ENCODE measurements around the gene GTF2A2.
A peak's percentile ranks its signal among the peaks of the same experiment; 100 is the strongest.

Gene GTF2A2

DNA sequence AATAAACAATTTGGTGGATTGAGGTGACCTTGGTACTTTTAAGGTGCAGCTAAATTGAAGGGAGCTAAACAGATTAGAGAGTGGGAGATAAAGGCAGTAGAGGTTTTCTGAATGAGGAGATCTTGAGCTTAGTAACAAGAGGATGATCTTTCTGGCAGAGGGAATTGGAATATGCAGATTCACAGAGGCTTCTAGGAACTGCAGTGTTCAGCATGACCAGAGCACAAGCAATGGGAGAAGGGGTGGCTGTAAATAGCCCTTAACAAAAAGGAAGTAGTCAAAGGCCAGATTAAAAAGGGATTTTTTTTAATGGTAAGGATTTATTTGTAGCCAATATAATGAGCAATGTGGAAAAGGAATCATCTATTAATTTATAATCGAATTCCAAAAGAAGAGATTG, 37.5 kb upstream of the GTF2A2 start:
- TF ChIP-seq, protein P1, sequence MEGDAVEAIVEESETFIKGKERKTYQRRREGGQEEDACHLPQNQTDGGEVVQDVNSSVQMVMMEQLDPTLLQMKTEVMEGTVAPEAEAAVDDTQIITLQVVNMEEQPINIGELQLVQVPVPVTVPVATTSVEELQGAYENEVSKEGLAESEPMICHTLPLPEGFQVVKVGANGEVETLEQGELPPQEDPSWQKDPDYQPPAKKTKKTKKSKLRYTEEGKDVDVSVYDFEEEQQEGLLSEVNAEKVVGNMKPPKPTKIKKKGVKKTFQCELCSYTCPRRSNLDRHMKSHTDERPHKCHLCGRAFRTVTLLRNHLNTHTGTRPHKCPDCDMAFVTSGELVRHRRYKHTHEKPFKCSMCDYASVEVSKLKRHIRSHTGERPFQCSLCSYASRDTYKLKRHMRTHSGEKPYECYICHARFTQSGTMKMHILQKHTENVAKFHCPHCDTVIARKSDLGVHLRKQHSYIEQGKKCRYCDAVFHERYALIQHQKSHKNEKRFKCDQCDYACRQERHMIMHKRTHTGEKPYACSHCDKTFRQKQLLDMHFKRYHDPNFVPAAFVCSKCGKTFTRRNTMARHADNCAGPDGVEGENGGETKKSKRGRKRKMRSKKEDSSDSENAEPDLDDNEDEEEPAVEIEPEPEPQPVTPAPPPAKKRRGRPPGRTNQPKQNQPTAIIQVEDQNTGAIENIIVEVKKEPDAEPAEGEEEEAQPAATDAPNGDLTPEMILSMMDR (IDR thresholded peaks at IDR 0.05; ENCODE audit: borderline replicate concordance, insufficient read depth, low read depth, low read length) = no peak
- no peak overlapping the region for H3K4me3 ChIP-seq (ENCODE audit: low read depth, low read length)

DNA sequence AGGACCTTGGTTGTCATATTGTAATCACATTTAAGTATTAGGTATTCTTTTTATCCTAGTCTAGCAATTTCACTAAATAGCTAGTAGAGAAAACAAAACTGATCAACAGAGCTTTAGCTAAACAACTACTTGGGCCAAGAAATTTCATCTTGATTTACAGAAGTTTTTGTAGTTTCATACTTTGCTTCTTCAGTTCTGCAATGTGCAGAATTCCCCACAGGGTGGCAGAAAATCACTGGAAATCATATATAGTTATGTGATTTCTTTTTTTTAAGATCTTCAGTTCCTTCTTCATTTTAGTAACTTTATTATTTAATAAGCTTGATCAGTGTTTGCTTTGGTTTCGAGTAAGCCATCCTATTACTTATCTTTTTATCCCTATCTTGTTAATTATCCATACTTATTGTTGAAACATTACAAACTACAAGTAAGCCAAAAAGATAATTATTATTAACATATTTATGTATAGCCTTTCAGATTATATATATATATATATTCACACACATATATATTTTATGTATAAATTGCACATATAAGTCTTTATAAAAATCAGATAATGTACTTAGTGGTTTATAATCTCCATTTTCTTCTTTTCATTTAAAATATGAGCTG, 34.0 kb upstream of the GTF2A2 start:
- TF ChIP-seq, protein P1 (IDR thresholded peaks at IDR 0.05; ENCODE audit: borderline replicate concordance, insufficient read depth, low read depth, low read length) = peak; percentile 19; the same call in 1 of the 2 replicates
- no peak overlapping the region for H3K4me3 ChIP-seq (ENCODE audit: low read depth, low read length)

DNA sequence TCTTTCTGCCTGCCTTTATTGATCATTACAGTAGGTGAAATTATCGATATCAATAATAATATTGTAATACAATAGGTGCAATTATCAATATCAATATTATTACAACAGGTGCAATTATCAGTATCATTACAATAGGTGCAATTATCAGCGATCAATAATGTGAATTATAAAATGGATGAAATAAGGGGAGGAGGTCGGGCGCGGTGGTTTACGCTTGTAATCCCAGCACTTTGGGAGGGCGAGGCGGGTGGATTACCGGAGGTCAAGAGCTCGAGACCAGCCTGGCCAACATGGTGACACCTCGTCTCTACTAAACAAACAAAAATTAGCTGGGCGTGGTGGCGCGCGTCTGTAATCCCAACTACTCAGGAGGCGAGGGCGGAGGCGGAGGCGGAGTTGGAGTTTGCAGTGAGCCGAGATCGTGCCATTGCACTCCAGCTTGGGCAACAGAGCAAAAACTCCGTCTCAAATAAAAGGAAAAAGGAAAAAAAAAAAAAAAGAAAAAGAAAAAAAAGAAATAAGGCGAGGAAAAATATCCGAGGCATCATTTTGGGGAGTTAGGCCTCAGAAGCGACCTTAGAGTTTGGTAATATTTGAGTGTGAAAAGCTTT, 32.4 kb upstream of the GTF2A2 start:
- TF ChIP-seq, protein P1 (IDR thresholded peaks at IDR 0.05; ENCODE audit: borderline replicate concordance, insufficient read depth, low read depth, low read length) = no peak
- H3K4me3 ChIP-seq (ENCODE audit: low read depth, low read length) = peak overlapping the region; percentile 86

DNA sequence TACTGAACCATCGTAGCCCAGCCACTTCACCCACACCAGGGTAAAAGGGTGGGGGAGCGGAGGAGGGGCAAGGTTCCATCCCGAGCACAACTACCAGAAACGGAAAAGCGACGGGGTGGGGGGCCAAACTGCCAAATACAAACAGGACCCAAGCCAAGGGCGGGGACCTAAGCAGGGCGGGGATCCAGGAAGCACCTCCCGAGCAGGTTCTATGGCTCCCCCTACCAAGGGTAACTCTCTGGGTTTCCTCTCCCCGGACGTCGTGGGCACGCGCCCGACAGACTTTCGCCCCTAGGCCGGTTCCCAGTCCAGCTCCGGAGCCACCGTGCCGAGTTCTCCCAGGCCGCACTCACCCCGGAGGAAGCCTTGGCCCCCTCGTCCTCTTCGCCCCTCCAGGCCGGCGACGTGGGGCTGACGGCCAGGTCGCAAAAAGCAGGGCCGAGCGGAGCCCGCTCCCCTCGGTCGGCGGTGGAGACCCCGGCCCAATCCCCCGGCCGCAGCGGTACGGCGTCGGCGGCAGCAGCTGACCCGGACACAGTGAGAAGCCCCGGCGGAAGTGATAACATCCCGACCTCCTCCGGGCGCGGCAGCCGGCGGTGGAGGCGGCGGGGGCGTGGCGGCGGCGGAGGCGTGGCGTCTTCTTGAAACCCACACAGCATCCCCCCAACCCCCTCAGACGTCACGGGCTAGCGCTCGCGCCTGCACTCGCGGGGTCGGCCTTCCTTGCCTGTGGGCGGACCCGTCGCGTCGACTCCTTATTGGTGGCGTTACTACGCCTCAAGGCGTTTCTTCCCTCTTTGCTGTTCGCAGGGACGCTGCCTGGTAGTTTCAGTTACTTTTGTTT, 31.7 kb upstream of the GTF2A2 start, which contains the start of gene BNIP2:
TSS of gene BNIP2 (minus strand) at position 539 of the 844 bp plus-strand sequence. CDS start 6,863 bp downstream, outside the sequence.
- peak within 1 kb of the TSS; percentile 86 for H3K4me3 ChIP-seq (ENCODE audit: low read depth, low read length)
- TF ChIP-seq, protein P1 (IDR thresholded peaks at IDR 0.05; ENCODE audit: borderline replicate concordance, insufficient read depth, low read depth, low read length) = no peak

DNA sequence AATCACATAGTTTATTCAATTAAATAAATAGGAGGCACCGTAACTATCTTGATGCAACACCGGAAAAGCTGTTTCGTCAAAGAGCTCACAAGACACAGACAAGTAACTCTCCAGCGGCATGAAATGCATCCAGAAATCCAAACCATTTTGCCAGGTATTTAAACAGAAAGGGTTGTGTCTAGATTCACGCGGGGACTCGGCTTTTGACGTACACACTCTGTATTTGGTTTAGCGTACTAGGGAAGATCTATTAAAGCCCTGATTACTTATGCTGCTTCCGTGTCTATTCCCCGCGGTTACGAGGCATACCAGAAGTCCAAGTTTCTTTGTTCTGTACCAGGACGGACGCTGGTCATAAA, 31.1 kb upstream of the GTF2A2 start:
- peak overlapping the region; percentile 86 for H3K4me3 ChIP-seq (ENCODE audit: low read depth, low read length)
- TF ChIP-seq, protein P1 (IDR thresholded peaks at IDR 0.05; ENCODE audit: borderline replicate concordance, insufficient read depth, low read depth, low read length) = no peak

DNA sequence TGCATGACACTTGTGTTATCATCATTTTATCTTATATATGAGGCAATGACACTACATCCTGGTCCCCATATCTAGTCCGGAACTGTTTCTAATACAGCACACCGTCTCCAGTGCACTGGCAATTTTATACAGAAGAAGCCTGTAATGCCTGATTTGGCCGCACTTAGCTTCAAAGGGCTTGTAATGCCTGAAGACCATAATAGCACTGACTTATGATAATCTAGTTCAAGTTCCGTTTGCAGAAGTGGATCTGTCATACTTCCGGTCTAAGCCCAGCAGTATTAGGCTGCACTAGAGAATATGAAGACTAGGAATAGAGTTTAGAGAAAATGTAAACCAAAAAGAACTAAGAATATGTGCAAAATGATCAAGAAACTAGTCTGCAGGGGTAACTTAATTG, 30.5 kb upstream of the GTF2A2 start:
- H3K4me3 ChIP-seq (ENCODE audit: low read depth, low read length) = peak overlapping the region; percentile 86

More for the DNA sequence above, 30.5 kb upstream of the GTF2A2 start:
- TF ChIP-seq, protein P1 (IDR thresholded peaks at IDR 0.05; ENCODE audit: borderline replicate concordance, insufficient read depth, low read depth, low read length) = no peak
